ENCODE data around the gene CCDC81.
A peak's percentile ranks its signal among the peaks of the same experiment; 100 is the strongest.
"Not testable (repeated sequence)": the region's sequence is repeated elsewhere in the genome, so short reads cannot be mapped to it uniquely, and the experiment has no call there.

Gene CCDC81

DNA sequence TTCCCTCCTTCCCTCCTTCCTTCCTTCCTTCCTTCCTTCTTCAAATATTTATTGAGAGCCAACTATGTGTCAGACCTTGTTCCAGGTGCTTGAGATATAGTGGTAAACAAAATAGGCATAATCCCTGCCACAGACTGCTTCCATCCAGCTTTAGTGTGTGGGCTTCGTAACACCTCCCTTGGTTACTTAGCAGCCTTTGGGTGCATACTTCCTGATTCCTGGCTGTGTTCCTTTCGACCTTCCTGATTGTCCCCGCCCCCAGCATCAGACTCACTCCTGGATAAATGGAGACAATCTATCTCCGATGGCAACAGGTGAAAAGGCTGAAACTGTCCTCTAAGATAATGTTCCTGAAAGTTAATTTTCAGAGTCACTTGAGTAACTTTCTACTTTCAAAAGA, 13.5 kb downstream of the CCDC81 start:
- DNase-seq: no peak

GRCh38 chr11:86390487-86390886, 15.8 kb downstream of the CCDC81 start:
- no peak for DNase-seq

GRCh38 chr11:86395061-86395551, 20.4 kb downstream of the CCDC81 start:
- no peak for DNase-seq

- DNase-seq: no peak
Observed at GRCh38 chr11:86396396-86396795, 21.7 kb downstream of the CCDC81 start.

GRCh38 chr11:86397351-86397750, 22.7 kb downstream of the CCDC81 start:
- no peak for DNase-seq

DNA sequence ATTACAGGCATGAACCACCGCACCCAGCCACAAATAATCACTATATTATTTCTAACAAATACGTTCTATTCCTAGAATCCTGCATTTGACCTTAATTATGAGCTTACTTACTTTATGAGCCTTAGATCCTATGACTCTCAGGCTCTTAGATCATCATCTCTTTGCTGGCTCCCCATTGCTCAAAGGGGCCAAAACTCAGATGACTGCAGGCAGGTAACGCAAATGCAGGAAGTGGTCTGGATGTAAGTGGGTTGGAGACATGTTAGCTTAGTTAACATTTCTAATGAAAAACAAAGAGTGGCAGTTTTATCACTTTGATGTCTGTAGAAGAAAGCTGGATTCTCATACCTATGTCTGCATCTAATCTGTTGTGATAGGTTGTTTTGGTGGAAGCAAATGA, 23.4 kb downstream of the CCDC81 start:
- DNase-seq: no peak

DNA sequence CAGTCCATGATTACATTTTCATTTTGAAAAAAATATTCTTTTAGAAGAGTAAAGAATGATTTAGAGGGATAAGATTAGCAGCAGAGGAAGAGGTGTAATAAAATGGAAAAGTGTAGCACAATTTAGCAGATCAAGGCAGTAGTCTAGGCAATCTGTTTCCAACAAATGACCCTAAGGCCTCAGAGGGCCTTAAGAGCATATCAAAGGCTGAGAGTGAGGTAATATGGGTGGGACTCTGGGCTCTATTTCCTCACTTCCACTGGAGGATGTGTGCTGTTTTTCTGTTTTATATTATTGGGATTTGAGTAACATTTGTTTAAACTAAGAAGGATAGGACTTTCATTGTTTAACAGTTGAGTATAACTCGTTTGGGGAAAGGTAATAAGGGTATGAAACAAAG, 28.8 kb downstream of the CCDC81 start:
- no peak for DNase-seq

DNA sequence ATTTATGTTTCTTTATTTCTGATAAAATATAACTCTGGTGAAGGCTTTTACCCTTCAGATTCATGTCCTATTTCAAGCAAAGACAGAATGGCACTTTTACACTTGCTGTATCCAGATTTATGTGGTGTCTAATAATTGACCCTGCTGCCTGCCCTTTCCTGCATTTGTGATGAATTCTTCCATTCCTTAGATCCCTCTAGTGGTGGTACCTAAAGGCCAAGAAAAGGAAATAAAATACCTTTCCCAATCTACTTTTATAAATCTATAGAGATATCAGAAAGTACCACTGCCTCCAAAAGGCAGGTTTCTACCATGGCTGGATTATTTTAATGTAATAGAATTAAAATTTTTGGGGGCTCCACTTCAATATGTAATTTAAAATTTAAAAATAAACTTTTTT, 34.2 kb downstream of the CCDC81 start:
- DNase-seq: no peak

- no peak for DNase-seq
Observed at GRCh38 chr11:86414032-86414431, 39.3 kb downstream of the CCDC81 start.

GRCh38 chr11:86415026-86415425, 40.3 kb downstream of the CCDC81 start:
- DNase-seq: no peak

- peak; percentile 55 to 68 for DNase-seq
Observed at GRCh38 chr11:86416494-86416893, 41.8 kb downstream of the CCDC81 start.

DNA sequence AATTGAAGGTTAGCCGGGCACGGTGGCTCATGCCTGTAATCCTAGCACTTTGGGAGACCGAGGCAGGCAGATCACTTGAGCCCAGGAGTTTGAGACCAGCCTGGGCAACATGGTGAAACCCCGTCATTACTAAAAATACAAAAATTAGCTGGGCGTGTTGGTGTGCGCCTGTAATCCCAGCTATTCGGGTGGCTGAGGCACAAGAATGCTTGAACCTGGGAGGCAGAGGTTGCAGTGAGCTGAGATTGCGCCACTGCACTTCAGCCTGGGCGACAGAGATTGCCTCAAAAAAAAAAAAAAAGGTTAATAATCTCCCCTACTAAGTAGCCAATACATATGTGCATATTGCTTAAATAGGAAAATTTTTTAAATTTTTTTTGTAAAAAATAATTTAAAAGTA, 42.3 kb downstream of the CCDC81 start:
- not testable (repeated sequence) for DNase-seq

DNA sequence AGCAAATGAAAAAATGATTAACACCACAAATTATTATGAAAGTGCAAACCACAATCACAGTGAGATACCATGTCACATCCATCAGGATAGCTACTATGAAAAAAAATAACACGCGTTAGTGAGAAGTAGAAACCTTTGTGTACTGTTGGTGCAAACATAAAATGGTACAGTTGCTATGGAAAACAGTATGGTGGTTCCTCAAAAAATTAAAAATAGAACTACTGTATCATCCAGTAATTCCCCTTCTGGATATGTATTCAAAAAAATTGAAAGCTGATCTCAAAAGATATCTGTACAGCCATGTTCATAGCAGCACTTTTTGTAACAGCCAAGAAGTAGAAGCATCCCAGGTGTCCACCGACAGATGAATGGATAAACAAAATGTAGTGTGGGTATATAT, 43.4 kb downstream of the CCDC81 start:
- peak; percentile 22 to 66 for DNase-seq

- DNase-seq: no peak
Observed at GRCh38 chr11:86418513-86418912, 43.8 kb downstream of the CCDC81 start.

DNA sequence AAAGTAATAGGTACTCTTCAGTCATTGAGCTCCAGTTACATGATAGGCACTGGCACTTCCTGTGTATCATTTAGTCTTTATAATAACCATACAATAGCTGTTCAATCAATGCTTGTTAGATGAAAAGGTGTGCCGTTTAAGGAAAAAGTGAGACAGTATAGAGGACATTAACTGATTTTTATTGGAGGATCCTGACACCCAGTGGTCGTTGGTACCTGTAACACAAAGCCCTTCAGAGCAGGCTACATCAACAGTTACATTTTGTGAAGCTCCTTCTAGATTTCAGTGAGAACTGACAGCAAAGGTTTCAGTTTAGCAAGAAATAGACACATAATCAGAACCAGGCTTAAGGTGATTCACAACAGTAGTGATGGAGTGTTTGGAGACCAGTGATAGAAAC, 44.2 kb downstream of the CCDC81 start:
- no peak for DNase-seq

DNA sequence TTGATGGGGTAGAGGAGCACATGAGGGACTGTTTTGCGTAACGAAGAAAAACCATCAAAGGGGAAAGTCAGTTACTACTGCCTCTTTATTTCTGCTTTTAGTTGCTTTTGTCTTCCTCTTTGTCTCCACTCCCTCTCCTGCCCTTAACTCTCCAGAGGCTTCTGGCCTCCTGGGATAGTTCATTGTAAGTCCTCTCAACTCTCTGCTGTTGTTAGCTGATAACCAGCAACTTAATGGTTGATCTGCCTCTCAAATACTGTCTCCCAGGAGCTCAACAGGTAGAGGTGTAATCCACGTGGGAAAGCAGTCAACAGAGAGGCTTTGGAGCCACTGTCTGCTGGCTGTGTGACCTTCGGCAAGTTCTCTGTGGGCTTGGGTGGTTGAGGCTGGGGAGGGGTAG, 47.3 kb downstream of the CCDC81 start:
- peak in 1 of 2 donors; percentile 25 for DNase-seq

DNA sequence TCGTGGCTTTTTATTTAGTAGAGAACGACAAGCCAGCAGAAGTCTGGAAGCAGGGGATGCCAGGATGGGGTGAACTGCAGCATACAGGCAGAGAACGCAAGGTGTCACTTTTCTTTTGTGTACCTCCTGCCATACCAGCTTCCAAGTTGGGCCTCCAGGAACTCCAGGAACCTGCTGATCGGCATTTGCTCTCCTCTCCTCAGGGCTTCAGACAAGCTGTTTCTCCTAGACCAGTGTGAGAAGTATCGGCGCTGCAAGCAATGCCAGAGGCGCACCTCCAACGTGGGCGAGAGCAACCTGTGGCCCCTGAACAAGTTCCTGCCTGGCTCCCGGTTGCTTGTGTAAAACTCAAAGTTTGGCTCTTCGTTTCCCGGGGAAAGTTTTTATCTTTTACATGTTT, 47.7 kb downstream of the CCDC81 start:
- no peak for DNase-seq

- DNase-seq: not testable (repeated sequence)
Observed at GRCh38 chr11:86423488-86423887, 48.8 kb downstream of the CCDC81 start.

DNA sequence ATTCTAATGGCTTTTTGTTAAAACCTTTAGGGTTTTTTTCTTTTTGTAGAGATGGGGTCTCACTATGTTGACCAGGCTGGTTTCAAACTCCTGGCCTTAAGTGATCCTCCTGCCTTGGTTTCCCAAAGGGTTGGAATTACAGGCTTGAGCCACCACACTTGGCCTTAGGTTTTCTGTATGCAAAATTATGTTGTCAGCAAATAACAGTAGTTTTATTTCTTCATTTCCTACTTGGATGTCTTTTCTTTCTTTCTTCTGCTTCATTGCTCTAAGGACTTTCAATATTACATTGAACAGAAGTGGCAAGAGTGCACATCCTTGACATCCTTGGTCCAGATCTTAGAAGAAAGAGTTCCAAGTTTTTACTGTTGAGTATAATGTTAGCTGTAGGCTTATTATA, 52.8 kb downstream of the CCDC81 start:
- DNase-seq: no peak

DNA sequence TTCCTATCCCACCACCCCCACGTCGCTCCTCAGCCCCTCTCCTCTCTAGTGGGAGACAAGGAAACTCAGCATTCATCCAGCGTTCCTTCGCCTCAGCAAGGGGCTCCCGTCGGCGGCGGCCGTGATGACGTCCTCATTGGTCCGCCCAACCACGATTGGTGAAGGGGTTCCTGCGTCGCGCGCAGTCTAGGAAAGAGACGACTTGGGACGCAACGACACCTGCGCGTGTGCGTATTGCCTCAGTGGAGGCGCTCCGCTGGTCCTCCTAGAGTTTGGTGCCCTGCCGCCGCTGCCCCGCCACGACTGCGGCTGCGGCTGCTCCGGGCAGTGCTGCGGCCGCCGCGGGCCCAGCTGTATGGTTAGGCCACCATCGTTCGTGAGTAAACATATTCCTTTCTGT, 56.6 kb downstream of the CCDC81 start:
- no peak for DNase-seq

DNA sequence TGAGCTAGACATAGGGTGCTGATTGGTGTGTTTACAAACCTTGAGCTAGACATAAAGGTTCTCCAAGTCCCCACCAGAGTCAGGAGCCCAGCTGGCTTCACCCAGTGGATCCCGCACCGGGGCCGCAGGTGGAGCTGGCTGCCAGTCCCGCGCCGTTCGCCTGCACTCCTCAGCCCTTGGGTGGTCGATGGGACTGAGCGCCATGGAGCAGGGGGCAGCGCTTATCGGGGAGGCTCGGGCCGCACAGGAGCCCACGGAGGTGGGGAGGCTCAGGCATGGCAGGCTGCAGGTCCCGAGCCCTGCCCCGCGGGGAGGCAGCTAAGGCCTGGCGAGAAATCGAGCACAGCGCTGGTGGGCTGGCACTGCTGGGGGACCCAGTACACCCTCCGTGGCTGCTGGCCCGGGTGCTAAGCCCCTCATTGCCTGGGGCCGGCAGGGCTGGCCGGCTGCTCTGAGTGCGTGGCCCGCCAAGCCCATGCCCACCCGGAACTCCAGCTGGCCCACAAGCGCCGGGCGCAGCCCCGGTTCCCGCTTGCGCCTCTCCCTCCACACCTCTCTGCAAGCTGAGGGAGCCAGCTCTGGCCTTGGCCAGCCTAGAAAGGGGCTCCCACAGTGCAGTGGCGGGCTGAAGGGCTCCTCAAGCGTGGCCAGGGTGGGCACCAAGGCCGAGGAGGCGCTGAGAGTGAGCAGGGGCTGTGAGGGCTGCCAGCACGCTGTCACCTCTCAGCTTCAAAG, 58.8 kb downstream of the CCDC81 start:
- not testable (repeated sequence) for DNase-seq

DNA sequence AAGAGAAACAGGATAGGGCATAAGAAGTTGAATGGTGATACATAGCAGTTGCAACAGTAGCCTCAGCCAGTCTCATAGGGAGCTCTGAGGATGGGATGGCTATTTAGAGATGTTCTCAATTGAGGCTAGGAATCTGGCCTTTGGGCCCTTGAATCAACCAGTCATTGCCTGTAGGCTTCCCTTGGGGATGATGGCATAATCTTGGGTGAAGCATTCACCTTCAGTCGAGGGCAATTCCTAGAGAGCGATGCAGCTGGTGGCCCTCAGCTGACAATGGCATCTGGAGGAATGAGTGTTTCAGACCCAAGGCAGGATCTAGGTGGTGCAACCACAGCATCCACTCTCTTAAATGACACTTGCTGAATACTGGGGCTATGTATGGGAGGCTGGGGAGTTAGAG, 61.0 kb downstream of the CCDC81 start:
- DNase-seq: no peak

- peak in 1 of 2 donors; percentile 39 for DNase-seq
Observed at GRCh38 chr11:86438685-86439084, 64.0 kb downstream of the CCDC81 start.

GRCh38 chr11:86440305-86440716, 65.6 kb downstream of the CCDC81 start:
- DNase-seq: no peak

- no peak for DNase-seq
Observed at GRCh38 chr11:86440843-86441242, 66.2 kb downstream of the CCDC81 start.

All from inflammatory macrophage treated with lipopolysaccharide for 1 hour (primary cell).